H9 (cell line): ENCODE results near the gene SULT1E1. TPM values are rescaled to one million over a fixed set of nuclear protein-coding genes. Genes with fewer than 3 reads are reported as not detected.

ENCODE experiments used
- DNase-seq: peaks from one replicate; pipeline ENCODE4 v3.0.0-alpha.2; 2017
- H2AFZ ChIP-seq: one replicate; pipeline ENCODE4 v1.6.1; 2013; ENCODE audit warnings: mild to moderate bottlenecking, low read length, control low read depth, moderate library complexity
- H2AK5ac ChIP-seq: 2 replicates; pipeline ENCODE4 v1.6.1; 2013; ENCODE audit warnings: low read length, control low read depth, mixed read lengths; ENCODE audit not compliant: insufficient read length
- H2BK120ac ChIP-seq: one replicate; pipeline ENCODE4 v1.6.1; 2013; ENCODE audit warnings: low read depth, mild to moderate bottlenecking, low read length, control low read depth, inconsistent platforms; ENCODE audit not compliant: poor library complexity, severe bottlenecking
- H2BK12ac ChIP-seq: 2 replicates; pipeline ENCODE4 v1.6.1; 2013; ENCODE audit warnings: low read length, control low read depth, mixed read lengths, low read depth; ENCODE audit not compliant: insufficient read length
- H2BK15ac ChIP-seq: 2 replicates; pipeline ENCODE4 v1.6.1; 2013; ENCODE audit warnings: low read depth, low read length, control low read depth
- H2BK20ac ChIP-seq: one replicate; pipeline ENCODE4 v1.6.1; 2013; ENCODE audit warnings: low read depth, mild to moderate bottlenecking, low read length, control low read depth, inconsistent platforms; ENCODE audit not compliant: poor library complexity, severe bottlenecking
- H2BK5ac ChIP-seq: 2 replicates; pipeline ENCODE4 v1.6.1; 2013; ENCODE audit warnings: low read length, control low read depth, mixed read lengths; ENCODE audit not compliant: insufficient read length
- H3K14ac ChIP-seq: 2 replicates; pipeline ENCODE4 v1.6.1; 2013; ENCODE audit warnings: low read length, control low read depth; ENCODE audit not compliant: insufficient read depth
- H3K18ac ChIP-seq: 2 replicates; pipeline ENCODE4 v1.6.1; 2013; ENCODE audit warnings: low read depth, mild to moderate bottlenecking, mixed read lengths, low read length, control low read depth; ENCODE audit not compliant: insufficient read length
- H3K23ac ChIP-seq: 2 replicates; pipeline ENCODE4 v1.6.1; 2013; ENCODE audit warnings: low read length, control low read depth, mixed read lengths, low read depth; ENCODE audit not compliant: insufficient read length
- H3K23me2 ChIP-seq: 2 replicates; pipeline ENCODE4 v1.6.1; 2013; ENCODE audit warnings: low read depth, mild to moderate bottlenecking, mixed read lengths, low read length, control low read depth; ENCODE audit not compliant: insufficient read length, poor library complexity, severe bottlenecking
- H3K27ac ChIP-seq: 2 replicates; pipeline ENCODE4 v1.5.1; 2013; ENCODE audit warnings: low read length, control low read depth, mixed read lengths, low read depth; ENCODE audit not compliant: insufficient read length
- H3K27me3 ChIP-seq: 2 replicates; pipeline ENCODE4 v1.6.1; 2013; ENCODE audit warnings: low read length, control low read depth, inconsistent platforms; ENCODE audit not compliant: insufficient read depth
- H3K4ac ChIP-seq: 2 replicates; pipeline ENCODE4 v1.6.1; 2013; ENCODE audit warnings: low read depth, mild to moderate bottlenecking, control low read depth, inconsistent platforms, low read length, moderate library complexity
- H3K4me1 ChIP-seq: 2 replicates; pipeline ENCODE4 v1.6.1; 2013; ENCODE audit warnings: low read length, control low read depth, inconsistent platforms; ENCODE audit not compliant: insufficient read depth
- H3K4me2 ChIP-seq: 2 replicates; pipeline ENCODE4 v1.6.1; 2013; ENCODE audit warnings: low read length, control low read depth, mixed read lengths; ENCODE audit not compliant: insufficient read length, insufficient read depth
- H3K56ac ChIP-seq: 2 replicates; pipeline ENCODE4 v1.6.1; 2013; ENCODE audit warnings: low read depth, mild to moderate bottlenecking, mixed read lengths, low read length, control low read depth; ENCODE audit not compliant: insufficient read length
- H3K79me1 ChIP-seq: 2 replicates; pipeline ENCODE4 v1.6.1; 2013; ENCODE audit warnings: low read depth, mild to moderate bottlenecking, moderate library complexity, low read length, control low read depth, inconsistent platforms; ENCODE audit not compliant: insufficient read depth, poor library complexity, severe bottlenecking
- H3K79me2 ChIP-seq: 2 replicates; pipeline ENCODE4 v1.6.1; 2013; ENCODE audit warnings: low read length, control low read depth, inconsistent platforms; ENCODE audit not compliant: insufficient read depth
- H3K9ac ChIP-seq: 2 replicates; pipeline ENCODE4 v1.6.1; 2013; ENCODE audit warnings: low read length, control low read depth, mixed read lengths; ENCODE audit not compliant: insufficient read length; ENCODE audit errors: extremely low read depth
- H3K9me3 ChIP-seq: one replicate; pipeline ENCODE4 v1.6.1; 2013; ENCODE audit warnings: low read depth, low read length, inconsistent platforms; ENCODE audit not compliant: control insufficient read depth
- H3T11ph ChIP-seq: one replicate; pipeline ENCODE4 v1.6.1; 2013; ENCODE audit warnings: mild to moderate bottlenecking, low read length, control low read depth, inconsistent platforms
- H4K20me1 ChIP-seq: one replicate; pipeline ENCODE4 v1.6.1; 2013; ENCODE audit not compliant: control insufficient read depth, insufficient read length, insufficient read depth
- H4K5ac ChIP-seq: 2 replicates; pipeline ENCODE4 v1.6.1; 2013; ENCODE audit warnings: low read depth, mild to moderate bottlenecking, mixed read lengths, low read length, control low read depth; ENCODE audit not compliant: insufficient read length
- H4K8ac ChIP-seq: replicated peaks from 2 replicates; pipeline ENCODE4 v1.6.1; 2013; ENCODE audit warnings: low read length, control low read depth, mixed read lengths, low read depth; ENCODE audit not compliant: insufficient read length
- H4K91ac ChIP-seq: 2 replicates; pipeline ENCODE4 v1.6.1; 2013; ENCODE audit warnings: low read depth, mild to moderate bottlenecking, moderate library complexity, mixed read lengths, low read length, control low read depth; ENCODE audit not compliant: insufficient read length
- H3K27ac Mint-ChIP-seq, 3 experiments: 2 replicates in 2 of 3; 3 replicates in 1 of 3; pipeline ENCODE4 v1.8.0; 2020 to 2021; ENCODE audit warnings: mixed read lengths in 3 of 3, mild to moderate bottlenecking in 1 of 3, moderate library complexity in 1 of 3
- H3K27me3 Mint-ChIP-seq: 2 replicates; pipeline ENCODE4 v1.8.0; 2021; ENCODE audit warnings: low read depth, mild to moderate bottlenecking, moderate library complexity, mixed read lengths
- H3K36me3 Mint-ChIP-seq, 3 experiments: 2 replicates in 2 of 3; 3 replicates in 1 of 3; pipeline ENCODE4 v1.8.0; 2020 to 2021; ENCODE audit warnings: low read depth in 3 of 3, mixed read lengths in 3 of 3; ENCODE audit not compliant: insufficient read depth in 1 of 3
- H3K4me1 Mint-ChIP-seq, 2 experiments: 2 replicates each; pipeline ENCODE4 v1.8.0; 2020; ENCODE audit warnings: mixed read lengths in 2 of 2
- H3K4me3 Mint-ChIP-seq, 2 experiments: 2 replicates in 1 of 2; 3 replicates in 1 of 2; pipeline ENCODE4 v1.8.0; 2020 to 2021; ENCODE audit warnings: mild to moderate bottlenecking in 2 of 2, mixed read lengths in 2 of 2, moderate library complexity in 1 of 2
- H3K9me3 Mint-ChIP-seq, 2 experiments: 2 replicates in 1 of 2; 3 replicates in 1 of 2; pipeline ENCODE4 v1.8.0; 2020; ENCODE audit warnings: mild to moderate bottlenecking in 2 of 2, mixed read lengths in 2 of 2, moderate library complexity in 1 of 2
- WGBS: extraction: QIAGEN DNeasy Blood & Tissue Kit; methylation state at CpG from one replicate; pipeline ENCODE4 v1.1.7; 2013; ENCODE audit warnings: missing lambda C conversion rate, low lambda C conversion rate, mixed read lengths; ENCODE audit not compliant: insufficient read length; ENCODE audit errors: extremely low coverage; 5-methylcytosine and 5-hydroxymethylcytosine counted together
- total RNA-seq: library from RNA; stranded (reverse); gene quantifications from 2 replicates; pipeline ENCODE4 v1.2.1, GENCODE V29; 2021
- TF ChIP-seq, protein P1 (sequence below): fragments of 200-600 bp; sonication (generic); conservative IDR thresholded peaks from 3 replicates; pipeline ENCODE4 v1.8.0; 2021; ENCODE audit warnings: antibody characterized with exemption, mild to moderate bottlenecking

Gene SULT1E1
- total RNA-seq, 1 experiment from 2014 or later, result not detected

GRCh38 chr4:69860521-69861298 is 765 bp upstream of the SULT1E1 start:
- Histone ChIP-seq H3K4me1 (no peaks in the 10 kb centered on the region), H2AFZ (no peak overlapping the region), H3K79me2 (no peaks in the 10 kb centered on the region), H3K23ac (no peak overlapping the region), H3K9me3 (no peaks in the 10 kb centered on the region), H3K18ac (no peak overlapping the region), H3K23me2 (no peaks in the 10 kb centered on the region), H3T11ph (no peak overlapping the region), H4K5ac (no peak overlapping the region), H3K9ac (no peak overlapping the region), H4K91ac (no peak overlapping the region), H3K56ac (no peak overlapping the region), H3K14ac (no peak overlapping the region), H2AK5ac (no peak overlapping the region), H2BK20ac (no peak overlapping the region), H3K27me3 (no peaks in the 10 kb centered on the region), H3K79me1 (no peaks in the 10 kb centered on the region), H3K4ac (no peak overlapping the region), H2BK15ac (no peak overlapping the region), H2BK120ac (no peak overlapping the region), H3K4me2 (no peak overlapping the region), H3K27ac (no peak overlapping the region), H4K8ac (no peak overlapping the region), H2BK12ac (no peak overlapping the region), H2BK5ac (no peak overlapping the region), H4K20me1 (no peaks in the 10 kb centered on the region)
- H3K36me3 Mint-ChIP-seq, result no peaks in the 10 kb centered on the region
- H3K27me3 Mint-ChIP-seq, result no peaks in the 10 kb centered on the region
- no peak for DNase-seq
- no peak overlapping the region for H3K27ac Mint-ChIP-seq
- H3K4me1 Mint-ChIP-seq, result no peaks in the 10 kb centered on the region
- TF ChIP-seq, protein P1, sequence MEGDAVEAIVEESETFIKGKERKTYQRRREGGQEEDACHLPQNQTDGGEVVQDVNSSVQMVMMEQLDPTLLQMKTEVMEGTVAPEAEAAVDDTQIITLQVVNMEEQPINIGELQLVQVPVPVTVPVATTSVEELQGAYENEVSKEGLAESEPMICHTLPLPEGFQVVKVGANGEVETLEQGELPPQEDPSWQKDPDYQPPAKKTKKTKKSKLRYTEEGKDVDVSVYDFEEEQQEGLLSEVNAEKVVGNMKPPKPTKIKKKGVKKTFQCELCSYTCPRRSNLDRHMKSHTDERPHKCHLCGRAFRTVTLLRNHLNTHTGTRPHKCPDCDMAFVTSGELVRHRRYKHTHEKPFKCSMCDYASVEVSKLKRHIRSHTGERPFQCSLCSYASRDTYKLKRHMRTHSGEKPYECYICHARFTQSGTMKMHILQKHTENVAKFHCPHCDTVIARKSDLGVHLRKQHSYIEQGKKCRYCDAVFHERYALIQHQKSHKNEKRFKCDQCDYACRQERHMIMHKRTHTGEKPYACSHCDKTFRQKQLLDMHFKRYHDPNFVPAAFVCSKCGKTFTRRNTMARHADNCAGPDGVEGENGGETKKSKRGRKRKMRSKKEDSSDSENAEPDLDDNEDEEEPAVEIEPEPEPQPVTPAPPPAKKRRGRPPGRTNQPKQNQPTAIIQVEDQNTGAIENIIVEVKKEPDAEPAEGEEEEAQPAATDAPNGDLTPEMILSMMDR, result no peak
- H3K4me3 Mint-ChIP-seq, result no peak overlapping the region
- WGBS, result no CpG with 5 or more reads among the region's 1 CpG
- no peaks in the 10 kb centered on the region for H3K9me3 Mint-ChIP-seq
